ENCODE data around the gene RIPPLY2.

The RIPPLY2 gene

DNA sequence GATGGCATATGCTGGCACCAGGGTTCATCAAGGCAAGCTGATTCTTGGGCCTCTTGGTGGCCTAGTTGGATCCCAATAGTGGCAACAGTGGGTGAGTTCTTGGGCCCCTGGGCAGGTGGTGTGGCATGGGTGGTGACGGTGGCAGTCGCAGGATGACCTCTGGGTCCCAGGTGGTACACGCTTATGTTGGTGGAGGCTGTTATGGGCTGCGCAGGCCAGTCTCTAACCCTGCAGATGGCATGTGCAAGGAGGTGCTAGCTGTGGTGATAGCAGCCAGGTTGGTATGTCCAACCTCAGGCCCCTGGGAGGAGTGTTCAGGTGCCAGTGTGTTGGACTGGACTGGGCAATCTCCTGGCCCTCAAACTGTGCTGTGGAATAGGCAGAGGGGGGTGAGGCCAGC is 52.5 kb downstream of the RIPPLY2 start:
- DNase-seq, result no peak
- TF ChIP-seq POLR2A (IDR thresholded peaks at IDR 0.05; ENCODE audit: low read length) (no peak), GATA1 (IDR thresholded peaks at IDR 0.05; ENCODE audit: low read depth, low read length) (no peak)

Measured in erythroblast (primary cell).